HG02852 (cell line): ENCODE data around the gene RIMKLB.
A peak's percentile ranks its signal among the peaks of the same experiment; 100 is the strongest.
"Not testable (repeated sequence)": the region's sequence is repeated elsewhere in the genome, so short reads cannot be mapped to it uniquely, and the experiment has no call there.

ENCODE experiments used
- ATAC-seq: cut with Tn5 transposase; IDR thresholded peaks from one replicate; pipeline ENCODE4 v1.9.1; 2021; ENCODE audit warnings: mild to moderate bottlenecking, moderate library complexity; ENCODE audit not compliant: unreplicated experiment

Gene RIMKLB

DNA sequence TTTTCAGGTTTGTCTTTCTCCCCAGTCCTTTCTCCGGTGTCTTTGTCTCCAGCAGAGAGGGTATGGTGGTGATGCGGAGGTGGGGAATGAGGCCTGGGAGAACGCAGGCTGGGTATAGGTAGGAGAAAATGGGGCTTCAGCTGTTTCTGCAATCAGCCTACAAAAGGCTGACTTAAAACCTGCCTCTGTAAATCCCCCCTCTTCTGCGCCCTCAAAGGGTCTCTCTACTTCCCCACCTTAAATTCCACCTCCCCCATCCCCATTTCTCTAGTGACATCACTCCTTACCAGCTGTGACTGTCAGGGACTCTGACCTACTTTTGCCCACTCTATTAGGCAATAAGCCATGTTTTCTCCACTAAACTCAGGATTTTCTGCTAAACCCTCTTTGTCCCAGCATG lies 8.1 kb upstream of the RIMKLB start:
- no peak for ATAC-seq

DNA sequence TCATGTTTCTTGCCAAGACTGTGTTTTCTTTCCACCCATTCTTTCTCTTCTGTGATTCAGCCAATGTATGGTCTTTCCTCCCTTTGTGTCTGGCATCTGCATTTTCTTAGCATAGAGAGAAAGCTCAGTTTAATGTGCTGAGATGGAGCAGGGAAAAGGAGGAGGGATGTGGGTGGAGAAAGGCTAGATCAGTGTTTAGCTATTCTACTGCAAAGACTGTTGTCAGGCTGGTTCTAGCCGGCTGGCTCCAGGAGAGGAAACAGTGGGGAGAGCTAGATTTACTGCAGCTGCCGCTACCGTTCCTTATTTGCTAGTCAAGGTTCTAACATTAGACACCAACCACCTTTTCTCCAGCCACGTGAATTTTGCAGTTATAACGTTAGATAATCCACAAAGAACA lies 5.2 kb upstream of the RIMKLB start:
- ATAC-seq: no peak

DNA sequence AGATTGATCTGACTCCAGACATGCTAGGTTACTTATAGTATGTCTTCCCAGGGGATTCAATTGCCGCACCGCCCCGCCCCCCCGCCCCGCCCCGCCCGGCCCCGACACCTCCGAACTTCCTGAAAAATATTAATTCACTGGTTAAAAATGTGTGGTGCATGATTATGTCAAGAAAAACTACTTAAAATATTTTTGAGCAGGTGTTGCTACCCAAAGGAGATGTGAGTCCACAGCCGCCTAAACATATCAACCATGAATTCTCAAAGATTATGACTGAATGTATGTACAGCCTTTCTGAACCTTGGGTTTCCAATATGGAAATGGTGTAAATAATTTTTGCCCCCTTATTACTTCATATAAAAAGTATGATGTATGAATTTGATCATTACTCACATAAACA lies 2.7 kb upstream of the RIMKLB start:
- no peak for ATAC-seq

DNA sequence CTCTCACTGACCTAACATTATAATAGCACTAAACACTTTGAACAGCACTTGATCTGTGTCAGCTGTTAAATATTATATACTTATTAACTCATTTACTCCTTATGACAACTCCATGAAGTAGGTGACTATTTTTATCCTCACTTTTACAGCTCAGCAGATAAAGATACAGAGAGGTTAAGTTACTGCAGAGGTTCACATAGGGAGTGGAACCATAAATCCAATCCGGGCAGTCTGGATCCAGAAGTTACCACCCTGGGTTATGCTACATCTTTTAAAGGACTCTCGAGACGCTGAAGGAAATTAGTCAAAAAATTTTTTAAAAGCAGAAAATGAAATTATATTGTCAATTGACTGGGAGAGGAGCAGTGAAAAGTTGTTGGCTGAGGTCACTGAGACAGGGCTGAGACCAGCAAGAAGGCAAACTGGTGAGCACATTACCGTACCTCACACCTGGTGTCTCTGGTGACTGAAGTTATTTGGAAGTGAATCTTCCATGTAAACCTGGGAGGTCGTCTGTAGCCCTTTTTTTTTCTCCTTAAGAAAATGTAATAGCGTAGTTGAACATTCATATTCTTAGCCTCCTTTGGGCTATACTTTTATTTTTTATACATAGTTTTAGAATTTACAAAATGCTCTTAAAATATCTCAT lies 1.2 kb upstream of the RIMKLB start:
- ATAC-seq: no peak

DNA sequence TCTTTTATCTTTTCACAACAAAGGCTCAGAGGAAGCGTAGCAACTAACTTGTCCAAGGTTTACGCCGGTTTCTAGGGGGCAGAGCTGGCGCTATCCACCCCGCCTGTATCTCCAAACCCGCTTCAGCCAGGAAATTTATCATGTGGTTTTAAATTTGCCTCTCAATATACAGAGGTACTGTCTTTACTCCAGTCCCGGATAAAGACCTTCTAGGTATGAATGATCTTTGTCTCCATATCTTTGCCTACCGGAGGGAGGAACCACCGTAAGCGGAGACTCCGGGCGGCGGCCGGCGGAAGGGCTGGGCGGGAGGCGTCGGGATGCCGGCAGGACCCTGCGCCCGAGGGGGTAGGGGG lies 693 bp upstream of the RIMKLB start:
- ATAC-seq: peak; percentile 22

DNA sequence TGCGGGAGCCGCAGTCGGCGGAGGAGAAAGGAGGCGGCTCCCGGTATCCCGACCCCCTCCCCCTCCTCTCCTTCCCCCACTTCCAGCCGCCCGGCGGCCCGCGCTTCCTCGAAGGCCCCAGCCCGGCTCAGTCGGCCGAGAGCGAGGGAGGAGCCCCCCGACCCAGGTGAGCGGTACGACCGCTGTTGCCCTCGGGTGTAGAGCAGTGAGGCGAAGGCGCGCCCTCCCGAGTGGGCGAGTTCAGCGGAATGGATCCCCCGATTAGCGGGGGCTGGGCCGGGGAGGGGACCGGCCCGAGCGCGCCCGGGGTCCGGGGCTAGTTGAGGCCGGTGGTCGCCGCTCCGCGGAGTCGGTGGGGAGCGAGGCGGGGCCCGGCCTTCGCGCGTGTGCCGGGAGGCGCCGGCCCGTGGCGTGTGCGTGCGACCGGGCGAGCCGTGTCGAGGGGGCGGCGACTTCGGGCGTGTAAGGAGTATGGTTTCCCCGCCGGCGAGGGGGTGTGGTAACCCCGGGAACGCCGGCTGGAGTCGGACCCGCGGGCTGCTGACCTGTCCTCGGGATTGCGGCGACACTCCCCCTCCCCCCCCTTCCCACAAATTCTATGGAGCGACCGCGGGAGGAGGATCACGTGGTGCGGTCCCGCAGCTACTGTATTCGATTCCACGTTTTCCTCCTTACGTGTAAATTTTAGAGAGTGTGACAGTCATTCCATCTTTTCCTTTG lies 501 bp downstream of the RIMKLB start:
- peak; percentile 47 for ATAC-seq

DNA sequence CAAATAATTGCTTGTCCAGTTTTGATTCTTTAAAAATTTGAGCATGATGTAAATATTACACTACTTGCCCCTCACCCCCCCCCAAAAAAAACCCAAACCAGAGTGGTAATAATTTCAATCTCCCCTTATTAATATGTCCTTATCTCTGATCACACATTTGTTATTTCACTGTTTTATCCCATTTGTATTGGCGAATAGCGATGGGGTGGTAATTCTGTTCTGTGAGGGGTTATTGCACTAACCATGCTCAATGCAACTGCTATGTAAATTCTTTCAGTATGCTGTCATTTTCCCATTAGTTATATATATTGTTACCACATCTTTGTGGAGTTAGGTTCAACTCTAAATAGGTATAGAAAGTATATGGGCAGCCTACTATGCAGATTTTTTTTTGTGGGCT lies 1.1 kb downstream of the RIMKLB start:
- no peak for ATAC-seq

DNA sequence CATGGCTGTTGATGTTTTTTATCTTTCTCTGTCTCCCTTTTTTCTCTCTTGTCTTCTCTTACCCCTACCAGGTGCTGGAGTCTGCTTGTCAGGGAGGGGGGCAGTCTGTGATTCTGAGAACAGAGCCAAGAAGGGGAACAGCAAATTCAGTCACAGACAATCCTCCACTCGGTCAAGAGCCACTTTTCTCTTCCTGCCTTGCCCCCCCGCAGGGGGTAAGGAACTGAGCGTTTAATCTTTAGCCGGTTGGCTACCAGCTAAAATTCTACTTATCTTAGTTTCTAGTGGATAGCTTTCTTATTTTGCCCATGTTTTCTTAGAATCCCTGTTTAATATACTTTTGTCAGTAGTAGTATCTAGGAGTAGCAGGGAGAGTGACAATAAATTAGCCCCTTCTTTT lies 1.9 kb downstream of the RIMKLB start:
- no peak for ATAC-seq

DNA sequence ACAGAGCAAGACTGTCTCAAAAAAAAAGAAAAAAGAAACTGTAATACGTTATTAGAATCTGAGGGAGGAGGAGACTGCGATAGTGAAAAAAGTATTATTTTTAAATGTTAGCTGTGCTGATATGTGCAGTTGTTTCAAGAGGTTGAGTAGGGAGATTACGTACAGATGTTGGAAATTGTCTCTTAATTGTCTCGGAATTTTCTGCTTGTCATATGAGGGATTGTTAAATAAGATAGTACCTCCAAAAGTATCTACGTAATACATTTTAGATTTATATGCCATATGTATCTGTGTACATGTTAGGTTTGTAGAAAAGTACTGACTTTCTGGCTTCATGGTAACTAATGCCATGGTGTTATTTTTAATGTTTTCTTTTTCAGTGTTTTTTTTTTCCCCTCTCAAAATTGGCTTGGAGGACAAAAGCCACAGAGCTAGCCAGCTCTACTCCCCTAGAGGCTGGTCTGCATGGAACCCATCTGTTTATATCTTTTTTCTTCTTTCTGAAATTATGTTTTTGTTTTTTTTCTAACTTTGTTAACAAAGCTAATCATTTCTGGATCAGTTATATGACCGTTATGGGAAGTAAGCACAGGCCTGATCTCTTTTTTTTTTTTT lies 3.4 kb downstream of the RIMKLB start:
- ATAC-seq: no peak

DNA sequence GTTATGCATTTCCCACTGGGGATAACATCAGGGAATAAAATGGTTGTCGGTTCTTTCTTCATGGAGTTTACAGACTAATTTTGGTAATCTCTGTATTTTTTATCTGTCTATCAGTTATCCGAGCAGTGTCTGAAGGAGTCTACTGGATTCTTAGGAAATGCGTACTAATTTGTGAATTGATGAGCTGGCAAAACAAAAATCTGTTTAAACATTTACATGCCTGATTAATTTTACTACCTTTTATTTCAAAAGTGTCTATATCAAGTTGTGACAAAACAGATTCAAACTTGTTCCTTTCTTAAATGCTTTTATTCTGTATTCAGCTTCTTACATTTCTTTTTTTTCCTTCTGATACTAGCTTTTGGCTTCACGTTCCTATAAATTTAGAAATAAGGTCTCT lies 4.4 kb downstream of the RIMKLB start:
- no peak for ATAC-seq

DNA sequence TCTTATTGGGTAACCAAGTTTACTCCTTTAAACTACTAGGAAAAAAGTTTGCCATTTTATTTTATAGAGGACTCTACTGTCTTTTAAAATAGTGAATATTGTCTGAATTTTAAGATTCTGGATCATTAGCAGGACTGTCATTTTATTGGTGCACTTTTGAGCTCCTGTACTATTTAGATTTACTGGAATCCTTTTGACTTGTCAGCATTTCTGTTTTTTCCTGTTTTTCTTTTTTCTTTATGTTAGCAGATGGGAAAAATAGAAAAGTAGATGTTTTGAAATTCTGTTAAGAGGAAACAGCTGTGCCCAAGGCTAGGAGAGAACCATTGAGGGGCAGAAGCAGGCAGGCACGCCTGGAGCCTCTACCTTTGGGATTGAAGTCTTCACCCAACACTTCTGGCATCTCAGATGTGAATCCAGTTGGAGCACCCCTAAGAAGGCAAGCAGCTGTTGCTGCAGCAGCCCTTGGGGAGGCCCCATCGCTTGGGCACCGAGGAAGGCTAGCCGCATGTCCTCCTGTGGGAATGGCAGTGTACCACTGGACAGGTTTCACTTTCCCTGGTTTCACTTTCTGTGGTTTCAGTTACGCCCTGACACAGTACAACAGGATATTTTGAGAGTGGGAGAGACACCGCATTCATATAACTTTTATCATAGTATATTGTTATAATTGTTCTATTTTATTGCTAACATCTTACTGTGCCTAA lies 11.5 kb downstream of the RIMKLB start:
- no peak for ATAC-seq

DNA sequence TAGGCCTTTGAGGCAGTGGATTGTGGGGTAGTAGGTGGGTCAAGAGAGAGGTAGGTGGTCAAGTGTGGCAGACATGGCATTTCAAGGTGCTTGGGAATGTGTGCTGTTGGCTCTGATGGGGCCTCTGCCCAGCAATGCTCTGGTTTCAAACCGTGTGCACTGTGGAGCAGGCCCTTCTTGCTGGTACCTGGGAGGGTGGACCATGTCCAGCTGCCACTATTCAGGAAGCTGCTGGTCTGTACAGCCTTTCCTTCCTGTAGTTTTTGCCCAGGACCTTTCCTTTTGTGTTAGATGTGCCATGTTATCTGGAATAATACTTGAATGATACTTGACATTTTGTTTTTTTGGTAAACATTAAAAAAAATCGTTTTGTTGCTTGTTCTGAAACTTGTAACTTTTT lies 14.8 kb downstream of the RIMKLB start:
- no peak for ATAC-seq

DNA sequence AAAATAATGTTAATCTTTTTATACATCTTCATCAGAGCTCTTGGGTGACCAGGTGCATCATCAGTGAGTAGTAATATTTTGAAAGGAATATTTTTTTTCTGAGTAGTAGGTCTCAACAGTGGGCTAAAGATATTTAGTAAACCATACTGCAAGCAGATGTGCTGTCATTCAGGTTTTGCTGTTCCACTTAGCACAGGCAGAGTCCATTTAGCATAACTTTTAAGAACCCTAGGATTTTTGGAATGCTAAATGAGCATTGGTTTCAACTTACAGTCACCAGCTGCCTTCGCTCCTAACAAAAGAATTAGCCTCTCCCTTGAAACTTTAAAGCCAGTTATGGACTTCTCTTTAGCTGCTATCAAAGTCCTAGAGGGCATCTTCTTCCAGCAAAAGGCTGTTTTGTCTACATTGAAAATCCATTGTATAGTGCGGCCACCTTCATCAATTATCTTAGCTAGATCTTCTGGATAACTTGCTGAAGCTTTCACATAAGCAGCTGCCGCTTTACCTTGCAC lies 24.6 kb downstream of the RIMKLB start:
- no peak for ATAC-seq

DNA sequence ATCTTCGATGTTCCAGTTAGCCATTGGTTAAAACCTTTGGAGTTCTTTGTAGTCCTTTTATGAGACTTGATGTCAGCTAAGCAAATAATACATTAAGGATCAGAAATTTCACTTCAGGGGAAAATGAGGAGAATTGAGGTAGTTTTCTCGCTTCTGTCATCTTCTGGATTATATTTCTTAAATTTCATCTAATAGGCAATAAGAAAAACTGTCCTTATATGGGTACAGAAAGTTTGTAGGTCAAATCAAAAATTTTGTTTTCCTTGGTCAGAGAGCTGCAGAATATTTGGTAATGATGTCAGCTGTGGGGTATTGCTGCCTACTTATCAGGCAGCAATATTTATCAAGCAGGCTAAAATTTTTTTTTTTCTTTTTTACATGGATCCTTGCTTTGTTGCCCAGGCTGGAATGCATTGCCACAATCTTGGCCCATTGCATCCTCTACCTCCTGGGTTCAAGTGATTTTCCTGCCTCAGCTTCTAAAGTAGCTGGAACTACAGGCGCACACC lies 37.1 kb downstream of the RIMKLB start:
- ATAC-seq: no peak

DNA sequence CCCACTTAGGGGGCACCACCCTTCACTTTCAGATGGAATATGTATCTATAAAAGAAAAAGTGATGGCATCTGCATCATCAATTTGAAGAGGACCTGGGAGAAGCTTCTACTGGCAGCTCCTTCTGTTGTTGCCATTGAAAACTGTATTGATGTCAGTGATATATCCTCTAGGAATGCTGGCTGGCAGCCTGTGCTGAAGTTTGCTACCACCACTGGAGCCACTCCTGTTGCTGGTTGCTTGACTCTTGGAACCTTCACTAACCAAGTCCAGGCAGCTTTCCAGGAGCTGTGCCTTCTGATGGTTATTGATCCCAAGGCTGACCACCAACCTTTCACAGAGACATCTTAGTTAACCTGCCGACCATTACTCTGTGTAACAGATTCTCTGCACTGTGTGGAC lies 44.7 kb downstream of the RIMKLB start:
- no peak for ATAC-seq

DNA sequence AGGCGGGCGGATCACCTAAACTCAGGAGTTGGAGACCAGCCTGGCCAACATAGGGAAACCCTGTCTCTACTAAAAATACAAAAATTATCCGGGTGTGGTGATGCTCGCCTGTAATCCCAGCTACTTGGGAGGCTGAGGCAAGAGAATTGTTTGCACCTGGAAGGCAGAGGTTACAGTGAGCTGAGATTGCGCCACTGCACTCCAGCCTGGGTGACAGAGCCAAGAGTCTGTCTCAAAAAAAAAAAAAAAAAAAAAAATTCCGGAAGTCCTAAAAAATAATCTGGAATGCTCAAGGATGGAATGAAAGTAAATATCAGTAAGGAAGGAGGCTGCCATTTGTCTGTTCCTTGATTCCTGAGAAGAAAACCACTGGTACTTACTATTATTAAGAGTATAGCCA lies 45.3 kb downstream of the RIMKLB start:
- not testable (repeated sequence) for ATAC-seq

DNA sequence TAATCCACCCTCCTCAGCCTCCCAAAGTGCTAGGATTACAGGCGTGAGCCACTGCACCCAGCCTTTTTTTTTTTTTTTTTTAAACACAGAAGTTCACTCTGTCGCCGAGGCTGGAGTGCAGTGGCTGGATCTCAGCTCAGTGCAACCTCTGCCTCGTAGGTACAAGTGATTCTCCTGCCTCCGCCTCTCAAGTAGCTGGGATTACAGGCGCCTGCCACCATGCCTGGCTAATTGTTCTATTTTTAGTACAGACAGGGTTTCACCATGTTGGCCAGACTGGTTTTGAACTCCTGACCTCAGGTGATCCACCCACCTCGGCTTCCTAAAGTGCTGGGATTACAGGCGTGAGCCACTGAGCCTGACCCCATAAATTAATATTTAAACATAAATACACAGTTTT lies 47.8 kb downstream of the RIMKLB start:
- ATAC-seq: not testable (repeated sequence)

DNA sequence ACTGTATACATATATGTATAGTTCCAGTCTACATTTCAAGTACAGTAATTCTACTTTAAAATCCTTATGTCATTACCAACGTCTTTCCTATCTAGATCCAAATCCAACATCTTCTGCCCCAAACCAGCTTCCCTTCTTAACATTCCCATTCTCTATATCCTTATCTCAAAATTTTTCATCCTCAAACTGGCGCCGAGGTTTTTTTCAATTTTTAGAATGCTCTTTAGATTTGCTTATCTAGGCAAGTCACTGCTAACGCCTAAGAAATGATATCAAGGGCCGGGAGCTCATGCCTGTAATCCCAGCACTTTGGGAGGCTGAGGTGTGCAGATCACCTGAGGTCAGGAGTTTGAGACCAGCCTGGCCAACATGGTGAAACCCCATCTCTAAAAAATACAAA lies 48.3 kb downstream of the RIMKLB start:
- no peak for ATAC-seq

DNA sequence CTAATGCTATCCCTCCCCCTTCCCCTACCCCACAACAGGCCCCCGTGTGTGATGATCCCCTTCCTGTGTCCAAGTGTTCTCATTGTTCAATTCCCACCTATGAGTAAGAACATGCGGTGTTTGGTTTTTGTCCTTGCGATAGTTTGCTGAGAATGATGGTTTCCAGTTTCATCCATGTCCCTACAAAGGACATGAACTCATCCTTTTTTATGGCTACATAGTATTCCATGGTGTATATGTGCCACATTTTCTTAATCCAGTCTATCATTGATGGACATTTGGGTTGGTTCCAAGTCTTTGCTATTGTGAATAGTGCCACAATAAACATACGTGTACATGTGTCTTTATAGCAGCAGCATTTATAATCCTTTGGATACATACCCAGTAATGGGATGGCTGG lies 62.3 kb downstream of the RIMKLB start:
- ATAC-seq: not testable (repeated sequence)

DNA sequence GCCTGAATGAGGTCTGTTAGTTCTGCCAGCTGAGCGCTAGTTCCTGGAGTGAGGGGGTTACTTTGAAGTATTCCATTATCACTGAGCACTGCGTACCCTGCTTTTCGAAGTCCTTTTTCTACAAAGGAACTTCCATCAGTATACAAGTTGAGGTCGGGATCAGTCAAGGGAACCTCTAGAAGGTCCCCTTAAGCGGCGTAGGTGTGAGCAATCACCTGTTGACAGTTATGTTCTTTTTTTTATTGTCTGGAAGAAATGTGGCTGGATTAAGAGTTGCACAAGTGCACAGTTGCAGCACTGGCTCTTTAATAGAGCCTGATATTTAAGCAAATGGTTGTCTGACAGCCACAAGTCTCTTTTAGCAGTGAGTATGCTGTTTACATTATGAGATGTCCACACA lies 64.9 kb downstream of the RIMKLB start:
- not testable (repeated sequence) for ATAC-seq

DNA sequence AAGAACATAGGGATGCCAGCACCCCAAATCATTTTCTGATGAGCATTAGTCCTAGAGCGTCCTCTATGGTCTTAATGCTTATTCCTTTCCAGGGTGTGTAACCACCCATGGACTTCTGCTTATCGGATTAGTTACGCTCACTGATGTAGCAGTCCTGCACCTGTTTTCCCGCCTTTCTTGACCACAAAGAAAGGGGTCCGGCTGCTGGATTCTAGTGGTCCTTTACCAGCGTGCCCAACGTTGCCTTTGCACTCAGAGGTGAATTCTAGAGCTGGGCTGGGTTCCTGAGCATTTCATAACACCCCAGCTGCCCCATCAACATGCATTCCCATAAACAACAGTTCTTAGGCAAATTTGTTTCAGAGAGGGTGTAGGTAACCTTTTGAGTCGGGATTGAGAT lies 68.3 kb downstream of the RIMKLB start:
- not testable (repeated sequence) for ATAC-seq
